Measurements from ENCODE around the gene RPS2.

RPS2 gene

GRCh38 chr16:2007081-2007836 is 42.6 kb upstream of the RPS2 start:
- Histone ChIP-seq H3K4me3 (ENCODE audit: low read depth in 1 of 2, low read length in 2 of 2) (peak overlapping the region in 1 of 2 experiments; percentile 70; a peak in 2 of 4 replicates), H3K36me3 (ENCODE audit: insufficient read depth, low read length) (peaks cover 57% of the 10 kb centered on the region), H3K9me3 (ENCODE audit: insufficient read depth, low read length, severe bottlenecking) (no peaks in the 10 kb centered on the region), H3K27ac (ENCODE audit: low read length) (peak overlapping the region; percentile 19; the same call in 1 of the 2 replicates), H3K4me2 (ENCODE audit: insufficient read depth, low read length) (peak overlapping the region; percentile 89), H3K9ac (ENCODE audit: low read depth, low read length) (peak overlapping the region; percentile 95), H3K27me3 (ENCODE audit: insufficient read depth, low read length, poor library complexity) (no peaks in the 10 kb centered on the region), H3K4me1 (ENCODE audit: insufficient read depth, low read length) (peaks cover 45% of the 10 kb centered on the region), H3K79me2 (ENCODE audit: insufficient read depth, low read length) (peaks cover 75% of the 10 kb centered on the region), H2AFZ (ENCODE audit: low read depth, low read length) (no peak overlapping the region), H4K20me1 (ENCODE audit: insufficient read depth, low read length) (peaks cover 68% of the 10 kb centered on the region)
- DNase-seq, result no peak
- ATAC-seq (ENCODE audit: insufficient read depth, low read depth), result no peak
- no peak for TF ChIP-seq CTCF (IDR thresholded peaks at IDR 0.05; ENCODE audit: borderline replicate concordance, extremely low read depth, low read length, poor library complexity, severe bottlenecking)
- TF ChIP-seq EZH2 (IDR thresholded peaks at IDR 0.05; ENCODE audit: borderline replicate concordance, low read depth, low read length, severe bottlenecking), result no peak

- Histone ChIP-seq H3K4me1 (ENCODE audit: insufficient read depth, low read length) (peaks cover 45% of the 10 kb centered on the region), H4K20me1 (ENCODE audit: insufficient read depth, low read length) (peaks cover 74% of the 10 kb centered on the region), H3K27me3 (ENCODE audit: insufficient read depth, low read length, poor library complexity) (no peaks in the 10 kb centered on the region), H3K27ac (ENCODE audit: low read length) (no peak overlapping the region), H2AFZ (ENCODE audit: low read depth, low read length) (no peak overlapping the region), H3K36me3 (ENCODE audit: insufficient read depth, low read length) (peaks cover 66% of the 10 kb centered on the region), H3K79me2 (ENCODE audit: insufficient read depth, low read length) (peaks cover 75% of the 10 kb centered on the region), H3K4me2 (ENCODE audit: insufficient read depth, low read length) (peak overlapping the region; percentile 89; the same call in 1 of the 2 replicates), H3K4me3 (ENCODE audit: low read depth in 1 of 2, low read length in 2 of 2) (no peak overlapping the region), H3K9ac (ENCODE audit: low read depth, low read length) (no peak overlapping the region), H3K9me3 (ENCODE audit: insufficient read depth, low read length, severe bottlenecking) (no peaks in the 10 kb centered on the region)
- no peak for ATAC-seq (ENCODE audit: insufficient read depth, low read depth)
- no peak for TF ChIP-seq CTCF (IDR thresholded peaks at IDR 0.05; ENCODE audit: borderline replicate concordance, extremely low read depth, low read length, poor library complexity, severe bottlenecking)
- TF ChIP-seq EZH2 (IDR thresholded peaks at IDR 0.05; ENCODE audit: borderline replicate concordance, low read depth, low read length, severe bottlenecking), result no peak
- DNase-seq, result no peak
Observed at GRCh38 chr16:2006317-2006716, 41.7 kb upstream of the RPS2 start.

- no peak for DNase-seq
- Histone ChIP-seq H3K36me3 (ENCODE audit: insufficient read depth, low read length) (peaks cover 73% of the 10 kb centered on the region), H4K20me1 (ENCODE audit: insufficient read depth, low read length) (peaks cover 74% of the 10 kb centered on the region), H3K4me2 (ENCODE audit: insufficient read depth, low read length) (no peak overlapping the region), H3K27me3 (ENCODE audit: insufficient read depth, low read length, poor library complexity) (no peaks in the 10 kb centered on the region), H3K79me2 (ENCODE audit: insufficient read depth, low read length) (peaks cover 72% of the 10 kb centered on the region), H2AFZ (ENCODE audit: low read depth, low read length) (no peak overlapping the region), H3K9me3 (ENCODE audit: insufficient read depth, low read length, severe bottlenecking) (no peaks in the 10 kb centered on the region), H3K4me1 (ENCODE audit: insufficient read depth, low read length) (peaks cover 42% of the 10 kb centered on the region), H3K4me3 (ENCODE audit: low read depth in 1 of 2, low read length in 2 of 2) (no peak overlapping the region), H3K9ac (ENCODE audit: low read depth, low read length) (no peak overlapping the region), H3K27ac (ENCODE audit: low read length) (no peak overlapping the region)
- no peak for ATAC-seq (ENCODE audit: insufficient read depth, low read depth)
- TF ChIP-seq CTCF (IDR thresholded peaks at IDR 0.05; ENCODE audit: borderline replicate concordance, extremely low read depth, low read length, poor library complexity, severe bottlenecking), result no peak
- no peak for TF ChIP-seq EZH2 (IDR thresholded peaks at IDR 0.05; ENCODE audit: borderline replicate concordance, low read depth, low read length, severe bottlenecking)
Observed at GRCh38 chr16:2005646-2006045, 41.0 kb upstream of the RPS2 start.
